ENCODE results near the gene HCAR1. TPM values are rescaled to one million over a fixed set of nuclear protein-coding genes. Genes with fewer than 3 reads are reported as not detected.

Gene HCAR1
- total RNA-seq, 2 experiments from 2014 or later = 0.08 to 0.17 TPM

Other genes with a start within 250 kb of the HCAR1 start
- 10 to 100 TPM; 44.8 to 45.3 TPM for gene ZCCHC8, start 229.9 kb downstream of the HCAR1 start, total RNA-seq
- gene RSRC2, start 203.9 kb downstream of the HCAR1 start, total RNA-seq = 100 to 1,000 TPM; 108 to 115 TPM
- gene KNTC1, start 203.6 kb downstream of the HCAR1 start, total RNA-seq = 100 to 1,000 TPM; 125 to 130 TPM
- gene HCAR2, start 27.5 kb downstream of the HCAR1 start, total RNA-seq = not detected
- not detected for gene HCAR3, start 14.0 kb downstream of the HCAR1 start, total RNA-seq
- 10 to 100 TPM; 51.7 to 53.5 TPM for gene DENR, start 22.0 kb upstream of the HCAR1 start, total RNA-seq
- under 1 TPM; 0.58 to 0.62 TPM for gene CCDC62, start 43.7 kb upstream of the HCAR1 start, total RNA-seq
- 10 to 100 TPM; 54.7 to 57.8 TPM for gene HIP1R, start 104.6 kb upstream of the HCAR1 start, total RNA-seq
- gene VPS37B, start 165.3 kb upstream of the HCAR1 start, total RNA-seq = 10 to 100 TPM; 33.4 to 36.8 TPM
- 1 to 10 TPM; 7.0 to 9.2 TPM for gene ABCB9, start 235.6 kb upstream of the HCAR1 start, total RNA-seq
- 10 to 100 TPM; 33.8 to 35.5 TPM for gene OGFOD2, start 244.4 kb upstream of the HCAR1 start, total RNA-seq
- 100 to 1,000 TPM; 204 to 211 TPM for gene ARL6IP4, start 249.8 kb upstream of the HCAR1 start, total RNA-seq

Data from activated naive CD8-positive, alpha-beta T cell treated with anti-CD3 and anti-CD28 coated beads, Interleukin-2, amount 10 ng/mL, durations not matched to agents 7 days and 5 days (primary cell).